ENCODE measurements around the gene AQP1. TPM values are rescaled to one million over a fixed set of nuclear protein-coding genes. Genes with fewer than 3 reads are reported as not detected.

AQP1 gene
- total RNA-seq, 1 experiment from 2014 or later, result 0.15 TPM

DNA sequence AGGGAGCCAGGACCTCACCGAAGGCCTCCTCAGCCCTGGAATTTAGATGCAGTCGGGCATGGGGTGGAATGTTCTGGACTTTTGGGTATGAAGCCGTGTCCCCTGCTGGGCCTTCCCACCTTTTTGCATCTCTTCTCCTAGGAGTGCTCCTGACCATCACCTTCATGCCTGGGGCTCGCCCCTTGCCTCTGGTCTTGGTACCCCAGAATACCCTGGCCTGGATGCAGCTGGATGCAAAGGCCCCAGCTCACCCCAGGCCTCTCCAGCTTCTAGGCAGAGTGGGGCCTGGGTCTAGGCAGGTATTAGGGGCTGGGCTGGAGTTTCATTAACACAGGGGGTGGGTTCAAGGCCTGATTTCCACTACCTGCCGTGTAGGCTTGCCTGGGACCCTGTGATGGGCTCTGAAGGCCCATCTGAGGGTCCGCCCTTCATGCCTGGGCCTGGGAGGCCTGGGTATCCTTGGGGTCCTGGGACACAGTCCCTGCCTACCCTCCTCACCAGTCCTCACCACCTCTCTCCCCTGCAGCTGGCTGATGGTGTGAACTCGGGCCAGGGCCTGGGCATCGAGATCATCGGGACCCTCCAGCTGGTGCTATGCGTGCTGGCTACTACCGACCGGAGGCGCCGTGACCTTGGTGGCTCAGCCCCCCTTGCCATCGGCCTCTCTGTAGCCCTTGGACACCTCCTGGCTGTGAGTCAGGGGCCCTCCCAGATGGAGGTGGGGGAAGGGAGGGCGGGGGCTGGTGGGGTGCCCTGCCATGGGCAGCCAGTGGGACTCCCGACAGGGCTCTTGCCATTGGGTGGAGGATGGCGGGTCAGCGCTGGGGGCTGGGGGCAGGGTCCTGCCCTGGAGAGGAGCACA, 10.1 kb downstream of the AQP1 start:
- no CpG with 5 or more reads among the region's 19 CpGs for WGBS (ENCODE audit: extremely low coverage, insufficient read length, low lambda C conversion rate)
- Histone ChIP-seq H3K79me1 (ENCODE audit: insufficient read depth, low read depth, low read length, poor library complexity, severe bottlenecking) (no peaks in the 10 kb centered on the region), H4K5ac (ENCODE audit: insufficient read length, low read depth, low read length) (no peak overlapping the region), H3K4ac (ENCODE audit: low read depth, low read length) (no peak overlapping the region), H4K91ac (ENCODE audit: insufficient read length, low read depth, low read length) (no peak overlapping the region), H3K14ac (ENCODE audit: insufficient read depth, low read length) (no peak overlapping the region; the same call in 1 of the 2 replicates), H3K9me3 (ENCODE audit: control insufficient read depth, low read depth, low read length) (no peaks in the 10 kb centered on the region), H2BK12ac (ENCODE audit: insufficient read length, low read depth, low read length) (no peak overlapping the region), H2BK120ac (ENCODE audit: low read depth, low read length, poor library complexity, severe bottlenecking) (no peak overlapping the region), H3K27me3 (ENCODE audit: insufficient read depth, low read length) (no peaks in the 10 kb centered on the region), H3K4me1 (ENCODE audit: insufficient read depth, low read length) (no peaks in the 10 kb centered on the region), H2BK5ac (ENCODE audit: insufficient read length, low read length) (no peak overlapping the region), H3K56ac (ENCODE audit: insufficient read length, low read depth, low read length) (no peak overlapping the region), H3K18ac (ENCODE audit: insufficient read length, low read depth, low read length) (no peak overlapping the region), H3K9ac (ENCODE audit: extremely low read depth, insufficient read length, low read length) (no peak overlapping the region), H4K8ac (replicated peaks; ENCODE audit: insufficient read length, low read depth, low read length) (no peak overlapping the region), H2AK5ac (ENCODE audit: insufficient read length, low read length) (no peak overlapping the region), H3K27ac (ENCODE audit: insufficient read length, low read depth, low read length) (no peak overlapping the region), H4K20me1 (ENCODE audit: control insufficient read depth, insufficient read depth, insufficient read length) (no peaks in the 10 kb centered on the region), H3K79me2 (ENCODE audit: insufficient read depth, low read length) (no peaks in the 10 kb centered on the region), H2BK15ac (ENCODE audit: low read depth, low read length) (no peak overlapping the region), H3T11ph (ENCODE audit: low read length) (no peak overlapping the region), H3K23ac (ENCODE audit: insufficient read length, low read depth, low read length) (no peak overlapping the region), H3K4me2 (ENCODE audit: insufficient read depth, insufficient read length, low read length) (no peak overlapping the region), H2AFZ (ENCODE audit: low read length) (no peak overlapping the region), H2BK20ac (ENCODE audit: low read depth, low read length, poor library complexity, severe bottlenecking) (no peak overlapping the region), H3K23me2 (ENCODE audit: insufficient read length, low read depth, low read length, poor library complexity, severe bottlenecking) (no peaks in the 10 kb centered on the region)
- H3K27me3 Mint-ChIP-seq (ENCODE audit: low read depth), result peaks cover 8% of the 10 kb centered on the region
- no peaks in the 10 kb centered on the region for H3K36me3 Mint-ChIP-seq (ENCODE audit: insufficient read depth in 1 of 3, low read depth in 3 of 3)
- no peaks in the 10 kb centered on the region for H3K9me3 Mint-ChIP-seq
- H3K27ac Mint-ChIP-seq, result no peak overlapping the region
- peaks cover 0 to 13% of the 10 kb centered on the region in 2 experiments; a peak in 2 of 4 replicates for H3K4me1 Mint-ChIP-seq
- DNase-seq, result peak; percentile 20
- TF ChIP-seq, protein P1, sequence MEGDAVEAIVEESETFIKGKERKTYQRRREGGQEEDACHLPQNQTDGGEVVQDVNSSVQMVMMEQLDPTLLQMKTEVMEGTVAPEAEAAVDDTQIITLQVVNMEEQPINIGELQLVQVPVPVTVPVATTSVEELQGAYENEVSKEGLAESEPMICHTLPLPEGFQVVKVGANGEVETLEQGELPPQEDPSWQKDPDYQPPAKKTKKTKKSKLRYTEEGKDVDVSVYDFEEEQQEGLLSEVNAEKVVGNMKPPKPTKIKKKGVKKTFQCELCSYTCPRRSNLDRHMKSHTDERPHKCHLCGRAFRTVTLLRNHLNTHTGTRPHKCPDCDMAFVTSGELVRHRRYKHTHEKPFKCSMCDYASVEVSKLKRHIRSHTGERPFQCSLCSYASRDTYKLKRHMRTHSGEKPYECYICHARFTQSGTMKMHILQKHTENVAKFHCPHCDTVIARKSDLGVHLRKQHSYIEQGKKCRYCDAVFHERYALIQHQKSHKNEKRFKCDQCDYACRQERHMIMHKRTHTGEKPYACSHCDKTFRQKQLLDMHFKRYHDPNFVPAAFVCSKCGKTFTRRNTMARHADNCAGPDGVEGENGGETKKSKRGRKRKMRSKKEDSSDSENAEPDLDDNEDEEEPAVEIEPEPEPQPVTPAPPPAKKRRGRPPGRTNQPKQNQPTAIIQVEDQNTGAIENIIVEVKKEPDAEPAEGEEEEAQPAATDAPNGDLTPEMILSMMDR (conservative IDR thresholded peaks at IDR 0.05), result no peak
- H3K4me3 Mint-ChIP-seq, result no peak overlapping the region

Data from H9 (cell line).